LNCAP (cell line): ENCODE measurements around the gene ME1.

Experiments
- TF ChIP-seq, protein P1 (sequence below): fragments of 450-650 bp; IDR thresholded peaks from 2 replicates; pipeline ENCODE4 v1.5.1; 2017; ENCODE audit warnings: mild to moderate bottlenecking

Gene ME1

DNA sequence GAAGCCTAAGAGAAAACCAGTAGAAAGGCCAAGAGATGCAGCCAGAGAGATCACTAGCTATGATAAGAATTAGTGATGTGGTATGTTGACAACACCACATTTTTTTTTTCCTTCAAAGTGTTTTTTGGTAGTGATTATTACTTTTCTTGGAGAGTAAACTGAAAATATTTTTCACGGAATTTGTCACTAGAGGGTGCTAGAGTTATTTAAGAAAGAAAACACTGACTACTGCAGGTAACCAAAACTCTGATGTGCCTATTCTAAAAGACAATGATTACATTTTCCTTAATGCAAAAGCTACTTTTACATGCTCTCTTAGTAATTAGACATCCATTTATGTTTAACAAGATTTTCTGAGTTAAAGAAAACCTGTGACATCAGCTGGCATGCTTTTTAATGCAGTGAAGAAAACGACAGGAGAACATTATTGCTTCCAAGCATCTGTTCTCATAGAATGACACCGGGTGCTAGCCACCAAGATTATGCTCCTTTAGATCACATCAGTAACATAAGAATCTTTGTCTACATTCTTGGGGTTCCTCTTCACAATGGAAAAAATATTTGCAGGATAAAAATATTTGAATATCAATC is 208.9 kb downstream of the ME1 start:
- TF ChIP-seq, protein P1, sequence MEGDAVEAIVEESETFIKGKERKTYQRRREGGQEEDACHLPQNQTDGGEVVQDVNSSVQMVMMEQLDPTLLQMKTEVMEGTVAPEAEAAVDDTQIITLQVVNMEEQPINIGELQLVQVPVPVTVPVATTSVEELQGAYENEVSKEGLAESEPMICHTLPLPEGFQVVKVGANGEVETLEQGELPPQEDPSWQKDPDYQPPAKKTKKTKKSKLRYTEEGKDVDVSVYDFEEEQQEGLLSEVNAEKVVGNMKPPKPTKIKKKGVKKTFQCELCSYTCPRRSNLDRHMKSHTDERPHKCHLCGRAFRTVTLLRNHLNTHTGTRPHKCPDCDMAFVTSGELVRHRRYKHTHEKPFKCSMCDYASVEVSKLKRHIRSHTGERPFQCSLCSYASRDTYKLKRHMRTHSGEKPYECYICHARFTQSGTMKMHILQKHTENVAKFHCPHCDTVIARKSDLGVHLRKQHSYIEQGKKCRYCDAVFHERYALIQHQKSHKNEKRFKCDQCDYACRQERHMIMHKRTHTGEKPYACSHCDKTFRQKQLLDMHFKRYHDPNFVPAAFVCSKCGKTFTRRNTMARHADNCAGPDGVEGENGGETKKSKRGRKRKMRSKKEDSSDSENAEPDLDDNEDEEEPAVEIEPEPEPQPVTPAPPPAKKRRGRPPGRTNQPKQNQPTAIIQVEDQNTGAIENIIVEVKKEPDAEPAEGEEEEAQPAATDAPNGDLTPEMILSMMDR: peak; percentile 54

DNA sequence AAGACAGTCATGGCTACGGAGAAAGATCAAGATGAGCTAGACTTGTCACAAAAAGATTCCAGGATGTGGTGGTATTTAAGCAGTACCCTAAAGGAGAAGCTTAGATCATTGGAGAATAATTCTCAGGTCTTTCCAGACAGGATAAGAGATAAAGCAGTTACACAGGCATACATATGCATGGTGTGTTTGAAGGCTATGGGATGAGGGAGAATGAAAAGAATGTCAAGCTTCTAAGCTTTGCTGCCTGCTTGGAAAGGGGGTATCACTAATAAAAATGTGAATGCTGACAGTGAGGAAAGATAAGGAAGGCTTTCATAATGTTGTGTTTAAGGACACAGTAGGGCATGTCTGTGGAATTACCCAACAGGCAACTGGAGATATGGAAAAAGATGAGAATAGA is 209.6 kb downstream of the ME1 start:
- TF ChIP-seq, protein P1: no peak

DNA sequence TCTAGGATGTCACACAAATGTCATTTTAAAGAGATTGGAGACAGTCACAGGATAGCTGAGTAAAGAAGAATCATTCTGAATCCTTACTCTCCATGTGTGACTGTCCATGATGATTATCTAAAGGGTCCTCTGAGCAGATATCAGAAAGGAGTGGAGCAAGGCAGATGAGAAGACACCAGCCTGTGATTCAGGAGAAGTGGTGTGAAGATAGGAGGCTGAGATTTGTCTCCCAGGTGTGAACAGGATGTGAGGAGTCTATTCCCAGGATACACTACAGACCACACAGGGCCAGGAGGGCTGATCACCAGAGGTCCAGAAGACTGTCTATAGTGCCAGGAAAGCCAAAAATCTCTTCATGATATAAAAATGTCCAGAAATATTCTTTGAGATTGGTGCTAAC is 210.7 kb downstream of the ME1 start:
- TF ChIP-seq, protein P1: no peak

DNA sequence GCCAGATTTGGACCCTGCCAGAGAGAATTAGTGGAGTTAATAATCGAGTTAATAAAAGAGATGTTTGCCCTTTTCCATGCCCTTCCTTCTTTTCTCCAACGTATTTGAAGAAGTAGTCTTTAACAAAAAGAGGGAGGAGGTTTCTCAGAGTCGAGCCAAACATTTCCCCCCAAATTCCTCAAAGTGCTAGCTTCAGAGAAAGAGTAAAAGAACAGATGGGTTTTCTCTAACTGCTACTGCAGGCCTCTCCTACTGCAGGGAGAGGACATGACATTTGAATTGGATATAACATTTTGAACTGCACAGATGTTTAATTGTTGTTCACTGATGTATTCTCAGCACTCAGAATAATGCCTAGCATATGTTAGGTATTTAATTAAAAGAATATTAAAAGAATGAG is 212.2 kb downstream of the ME1 start:
- TF ChIP-seq, protein P1: no peak

DNA sequence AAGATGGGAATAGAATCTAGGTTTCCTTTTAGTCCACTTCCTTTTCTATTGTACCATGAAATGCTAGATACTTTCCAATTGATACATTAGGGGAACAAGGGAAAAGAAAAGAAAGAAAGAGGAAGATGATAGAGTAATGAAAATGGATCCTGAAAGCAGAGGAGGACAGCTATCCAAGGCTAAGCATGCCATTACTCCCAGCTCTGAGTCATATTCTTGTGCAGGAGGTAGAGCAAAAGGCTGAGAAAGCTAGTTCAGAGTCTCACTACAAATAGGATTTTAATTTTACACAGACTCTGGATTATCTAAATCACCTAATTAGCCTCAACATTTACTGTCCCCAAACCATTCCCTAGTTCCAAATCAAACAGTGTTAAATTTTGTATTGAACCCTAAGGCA is 214.0 kb downstream of the ME1 start:
- TF ChIP-seq, protein P1: no peak

DNA sequence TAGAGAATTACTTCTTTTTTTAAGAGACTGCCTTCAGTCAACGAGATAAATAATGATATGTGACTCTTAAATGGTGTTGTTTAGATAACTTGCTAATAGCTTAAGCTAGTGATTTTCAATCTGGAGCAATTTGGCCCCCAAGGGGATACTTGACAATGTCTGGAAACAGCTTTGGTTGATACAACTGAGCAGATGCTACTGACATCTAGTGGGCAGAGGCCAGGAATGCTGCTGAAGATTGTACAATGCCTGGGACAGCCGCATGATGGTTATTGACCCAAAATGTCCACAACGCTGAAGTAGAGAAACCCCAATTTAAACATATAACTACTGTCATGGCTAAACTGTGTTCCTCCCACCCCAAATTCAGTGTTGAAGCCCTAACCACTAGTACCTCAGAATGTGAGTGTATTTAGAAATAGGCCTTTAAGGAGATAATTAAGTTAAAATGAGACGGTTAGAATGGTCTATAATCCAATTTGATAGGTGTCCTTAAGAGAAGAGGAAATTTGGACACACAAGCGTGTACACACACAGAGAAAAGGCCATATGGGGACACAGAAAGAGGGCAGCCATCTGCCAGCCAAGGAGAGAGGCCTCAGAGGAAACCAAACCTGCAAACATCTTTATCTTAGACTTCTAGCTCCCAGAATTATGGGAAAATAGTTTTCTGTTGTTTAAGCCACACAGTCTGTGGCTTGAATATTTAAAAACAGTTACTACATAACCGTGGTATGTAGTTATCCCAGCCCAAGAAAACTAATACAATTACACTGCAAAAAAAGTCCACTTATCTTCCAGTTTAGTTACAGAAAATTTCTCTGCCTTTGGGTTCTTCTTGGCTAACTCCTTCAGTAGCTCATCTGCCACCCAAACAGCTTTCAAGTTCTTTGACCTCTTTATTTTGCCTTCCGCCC is 215.5 kb downstream of the ME1 start:
- TF ChIP-seq, protein P1: peak; percentile 75

DNA sequence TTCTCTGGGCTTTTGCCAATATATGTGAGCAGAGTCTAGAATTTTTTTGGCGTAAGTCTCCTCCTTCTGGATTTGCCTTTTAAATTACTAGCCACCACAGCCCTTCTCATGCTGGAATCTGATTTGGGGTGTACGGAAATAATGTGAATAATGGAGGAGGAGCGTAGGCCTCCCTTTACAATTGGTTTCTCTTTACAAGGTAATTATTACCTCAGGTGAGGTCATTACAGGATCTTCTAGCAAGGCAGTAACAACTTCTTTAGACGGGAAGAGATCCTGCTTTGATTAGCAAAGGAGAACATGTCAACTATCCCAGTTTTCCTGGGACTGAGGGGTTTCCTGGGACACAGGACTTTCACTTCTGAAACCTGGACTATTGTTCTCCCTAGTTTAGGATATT is 228.8 kb downstream of the ME1 start:
- TF ChIP-seq, protein P1: no peak
